Measurements from ENCODE around the gene PHF12. TPM values are rescaled to one million over a fixed set of nuclear protein-coding genes. Genes with fewer than 3 reads are reported as not detected.

Gene PHF12
- total and polyA plus RNA-seq, 2 of the 4 experiments (the other 2 are of a cell fraction): 24.4 to 25.6 TPM

- Histone ChIP-seq H3K4ac (ENCODE audit: low read depth, low read length) (no peak overlapping the region), H3K9me1 (ENCODE audit: insufficient read depth, low read length) (peaks cover 7% of the 10 kb centered on the region), H3K9ac (ENCODE audit: low read depth, low read length) (no peak overlapping the region), H4K8ac (ENCODE audit: low read depth in 2 of 2, low read length in 2 of 2) (no peak overlapping the region), H2AK5ac (ENCODE audit: low read depth, low read length) (no peak overlapping the region), H2AK9ac (replicated peaks; ENCODE audit: low read depth, low read length, poor library complexity) (no peak overlapping the region), H3K4me3 (ENCODE audit: insufficient read depth, low read depth, low read length) (no peak overlapping the region), H3K18ac (ENCODE audit: low read depth, low read length) (no peak overlapping the region), H3K4me2 (ENCODE audit: low read depth, low read length) (no peak overlapping the region), H3K36me3 (ENCODE audit: control insufficient read depth, insufficient read depth, low read length) (peaks cover 75% of the 10 kb centered on the region), H3K9me3 (ENCODE audit: control insufficient read depth, insufficient read depth, low read length) (no peaks in the 10 kb centered on the region), H4K20me1 (ENCODE audit: insufficient read depth, low read length) (peaks cover 40% of the 10 kb centered on the region; the same call in 1 of the 2 replicates), H3K56ac (ENCODE audit: extremely low read depth, insufficient read depth, low read length) (no peak overlapping the region), H4K5ac (ENCODE audit: low read depth, low read length) (no peak overlapping the region), H3K27me3 (ENCODE audit: control insufficient read depth, insufficient read depth, low read length) (no peaks in the 10 kb centered on the region), H2BK5ac (ENCODE audit: low read depth, low read length, poor library complexity, severe bottlenecking) (no peak overlapping the region), H2AFZ (replicated peaks; ENCODE audit: low read length, poor library complexity) (no peak overlapping the region), H2BK15ac (ENCODE audit: low read depth, low read length) (no peak overlapping the region), H4K91ac (ENCODE audit: insufficient read depth, low read depth, low read length) (no peak overlapping the region), H3K27ac (ENCODE audit: insufficient read depth, low read length) (no peak overlapping the region), H3K4me1 (ENCODE audit: control insufficient read depth, insufficient read depth, low read length) (peaks cover 13% of the 10 kb centered on the region), H2BK120ac (ENCODE audit: low read depth, low read length) (no peak overlapping the region), H3K79me1 (ENCODE audit: low read depth in 1 of 2, low read length in 2 of 2) (peaks cover 28 to 57% of the 10 kb centered on the region in 2 experiments), H3K23ac (ENCODE audit: low read depth, low read length) (no peak overlapping the region), H3K14ac (replicated peaks; ENCODE audit: low read depth, low read length) (no peak overlapping the region), H2BK20ac (ENCODE audit: low read depth, low read length) (no peak overlapping the region)
- TF ChIP-seq USF2 (IDR thresholded peaks at IDR 0.05; ENCODE audit: low read depth, low read length) (no peak), SMC3 (IDR thresholded peaks at IDR 0.05; ENCODE audit: low read depth, low read length) (no peak), MXI1 (IDR thresholded peaks at IDR 0.05; ENCODE audit: borderline replicate concordance, low read depth, low read length) (no peak), NFE2L2 (IDR thresholded peaks at IDR 0.05; ENCODE audit: low read depth, low read length) (no peak), MAFK (IDR thresholded peaks at IDR 0.05; ENCODE audit: low read depth, low read length) (no peak), FOS (IDR thresholded peaks at IDR 0.05; ENCODE audit: low read depth, low read length) (no peak)
- DNase-seq (no peak), ATAC-seq (ENCODE audit: low read depth) (no peak)
- intact Hi-C loops (cut with micrococcal nuclease): no loop called here
- ChIA-PET POLR2A (ENCODE audit: unreplicated experiment) (no interaction called here), CTCF (interaction anchor here (1.0 kb wide), 1 partner anchor 186 kb away, joined by 3 read pairs; no protein-coding TSS in a partner anchor)
- in situ Hi-C loops (cut with MboI; ENCODE audit: low sequenced_read_pairs): no loop called here
- dilution Hi-C loops (cut with HindIII; ENCODE audit: low sequenced_read_pairs, unreplicated experiment): no loop called here
- no TSS peak for BruUV-seq (replicated peaks)
- WGBS, 2 experiments (ENCODE audit: extremely low coverage in 2 of 2, insufficient read length in 1 of 2): 100% methylated on average over 1 of the region's 6 CpGs; no CpG with 5 or more reads in 1 of the 2 experiments
These were observed 38.4 kb downstream of the PHF12 start for GRCh38 chr17:28912938-28913333.
